K562 (cell line): ENCODE data around the gene ASMTL. TPM values are rescaled to one million over a fixed set of nuclear protein-coding genes. Genes with fewer than 3 reads are reported as not detected.

Experiments used
- ATF4 ChIP-seq: fragments of 450-650 bp; formaldehyde crosslinking; IDR thresholded peaks from 2 replicates; pipeline ENCODE4 v1.4.0; 2022; ENCODE audit warnings: mild to moderate bottlenecking, moderate library complexity
- BRD9 ChIP-seq: fragments of 450-650 bp; IDR thresholded peaks from 2 replicates; pipeline ENCODE4 v1.6.1; 2018; ENCODE audit warnings: low read depth; ENCODE audit not compliant: partially characterized antibody
- ETS1 ChIP-seq: conservative IDR thresholded peaks from 2 replicates; pipeline ENCODE4 v1.6.1; 2011; ENCODE audit warnings: low read depth, mild to moderate bottlenecking, low read length; ENCODE audit not compliant: control insufficient read depth
- HDGF ChIP-seq: fragments of 450-650 bp; IDR thresholded peaks from 2 replicates; pipeline ENCODE4 v1.6.1; 2016
- HNRNPLL ChIP-seq: fragments of 200-400 bp; formaldehyde crosslinking; IDR thresholded peaks from 2 replicates; pipeline ENCODE4 v1.6.1; 2017; ENCODE audit warnings: low read length, low read depth, mild to moderate bottlenecking; ENCODE audit not compliant: poor library complexity, severe bottlenecking
- KAT2B ChIP-seq: IDR thresholded peaks from one replicate; pipeline ENCODE4 v1.6.1; 2012; ENCODE audit warnings: low read depth, mild to moderate bottlenecking, control low read depth, inconsistent platforms, low read length, moderate library complexity
- KLF1 ChIP-seq: fragments of 450-650 bp; IDR thresholded peaks from 2 replicates; pipeline ENCODE4 v1.6.1; 2016; ENCODE audit warnings: missing genetic modification characterization, missing compliant biosample characterization
- NR4A1 ChIP-seq, 2 experiments: fragments of 250-450 bp in 1 of 2; fragments of 450-650 bp in 1 of 2; sonication (Bioruptor Pico) in 1 of 2; IDR thresholded peaks; 2 replicates each; pipeline versions ENCODE4 v1.4.0 to v1.6.1; 2016 to 2020; ENCODE audit warnings: mild to moderate bottlenecking in 2 of 2, missing compliant biosample characterization in 1 of 2, missing genetic modification characterization in 1 of 2, moderate library complexity in 1 of 2
- RAD51 ChIP-seq: fragments of 450-650 bp; IDR thresholded peaks from 2 replicates; pipeline ENCODE4 v1.7.1; 2016; ENCODE audit warnings: low read depth, mild to moderate bottlenecking, borderline replicate concordance
- SMARCC2 ChIP-seq: fragments of 450-650 bp; IDR thresholded peaks from 2 replicates; pipeline ENCODE4 v1.6.1; 2017; ENCODE audit warnings: antibody characterized with exemption, moderate library complexity, mild to moderate bottlenecking, low read depth
- SRSF3 ChIP-seq: fragments of 200-400 bp; formaldehyde crosslinking; IDR thresholded peaks from 2 replicates; pipeline ENCODE4 v1.6.1; 2016; ENCODE audit warnings: mild to moderate bottlenecking, low read length, moderate library complexity; ENCODE audit not compliant: insufficient read depth
- THRB ChIP-seq: fragments of 450-650 bp; formaldehyde crosslinking; conservative IDR thresholded peaks from 2 replicates; pipeline ENCODE4 v1.4.0; 2022; ENCODE audit warnings: mild to moderate bottlenecking, missing genetic modification characterization
- ZBTB7A ChIP-seq: IDR thresholded peaks from 2 replicates; pipeline ENCODE4 v1.6.1; 2011; ENCODE audit warnings: low read depth, mild to moderate bottlenecking, low read length, moderate library complexity, borderline replicate concordance; ENCODE audit not compliant: control insufficient read depth
- ZC3H11A ChIP-seq: IDR thresholded peaks from 2 replicates; pipeline ENCODE4 v1.6.1; 2012; ENCODE audit warnings: low read depth, low read length, improper control_type of control experiment
- ZNF239 ChIP-seq: fragments of 250-450 bp; sonication (Bioruptor Pico); IDR thresholded peaks from 2 replicates; pipeline ENCODE4 v1.4.0; 2020; ENCODE audit warnings: mild to moderate bottlenecking
- ZNF277 ChIP-seq: fragments of 250-450 bp; sonication (Bioruptor Pico); IDR thresholded peaks from 2 replicates; pipeline ENCODE4 v1.8.0; 2022; ENCODE audit warnings: inconsistent platforms, mild to moderate bottlenecking, moderate library complexity, borderline replicate concordance
- ZNF518B ChIP-seq: fragments of 250-450 bp; sonication (Bioruptor Pico); IDR thresholded peaks from 2 replicates; pipeline ENCODE4 v1.5.0; 2021; ENCODE audit warnings: mild to moderate bottlenecking, moderate library complexity
- ZNF830 ChIP-seq: fragments of 250-450 bp; sonication (Bioruptor Pico); IDR thresholded peaks from 2 replicates; pipeline ENCODE4 v1.5.0; 2021; ENCODE audit warnings: mild to moderate bottlenecking
- ZSCAN32 ChIP-seq: fragments of 450-650 bp; formaldehyde crosslinking; IDR thresholded peaks from 2 replicates; pipeline ENCODE4 v1.4.0; 2020; ENCODE audit warnings: mild to moderate bottlenecking, moderate library complexity
- polyA plus RNA-seq, 8 experiments: library from polyadenylated mRNA; depleted of rRNA in 4 of 8; stranded (reverse) in 5 of 8; unstranded in 3 of 8; fragments of >200 nt; fragmentation: Nextera tagmentation in 2 of 8; fragmentation: Illumina TruSeq in 1 of 8; extraction: Ambion mirVana in 2 of 8; extraction: Trizol in 1 of 8; gene quantifications; 2 replicates each; pipeline versions ENCODE4 v1.2.1 to v1.2.3, GENCODE V29; 2011 to 2014; ENCODE audit warnings: inconsistent platforms in 1 of 8, missing spikeins in 1 of 8
- total RNA-seq, 7 experiments: library from RNA; depleted of rRNA in 6 of 7; stranded (reverse); fragments of >200 nt in 6 of 7; fragmentation: Illumina TruSeq in 2 of 7; extraction: Trizol in 2 of 7; gene quantifications; 2 replicates each; pipeline versions ENCODE4 v1.2.1 to v1.2.3, GENCODE V29; 2011 to 2021; ENCODE audit warnings: low replicate concordance in 1 of 7

Gene ASMTL
- total and polyA plus RNA-seq, 9 of the 15 experiments (the other 6 are each of a cell fraction or from before 2014, with no cell fraction given): 0.56 to 20.6 (median 7.6) TPM

GRCh38 chrX:1392376-1393068, 60.2 kb downstream of the ASMTL start (continued):
- TF ChIP-seq ZNF518B (CRISPR knock-in tag): no peak
- peak; percentile 93 for TF ChIP-seq NR4A1 (CRISPR knock-in tag; IDR thresholded peaks at IDR 0.05)
- TF ChIP-seq NR4A1 (tag; IDR thresholded peaks at IDR 0.05): peak; percentile 95
- TF ChIP-seq ZC3H11A: no peak
- TF ChIP-seq SRSF3: 0 out of 2 replicates have a peak, but pooled peaks have one; percentile 62
- TF ChIP-seq ETS1: 0 out of 2 replicates have a peak, but pooled peaks have one; percentile 36
- no peak for TF ChIP-seq ZNF277
- TF ChIP-seq RAD51: no peak
- TF ChIP-seq ZNF239 (CRISPR knock-in tag): peak; percentile 77
- TF ChIP-seq ZNF830 (CRISPR knock-in tag): peak; percentile 94; the same call in 1 of the 2 replicates
- TF ChIP-seq ZBTB7A: peak; percentile 98
- no peak for TF ChIP-seq KAT2B
- no peak for TF ChIP-seq BRD9
- no peak for TF ChIP-seq HDGF
- TF ChIP-seq ZSCAN32 (CRISPR knock-in tag): 0 out of 2 replicates have a peak, but pooled peaks have one; percentile 16
- TF ChIP-seq ATF4 (CRISPR knock-in tag): peak; percentile 59; the same call in 1 of the 2 replicates
- no peak for TF ChIP-seq HNRNPLL
- peak; percentile 57 for TF ChIP-seq KLF1
- TF ChIP-seq THRB (CRISPR knock-in tag): 0 out of 2 replicates have a peak, but pooled peaks have one; percentile 18
- no peak for TF ChIP-seq SMARCC2
